HG02943 (cell line): Measurements from ENCODE around the gene SCP2.

Experiments used
- ATAC-seq: cut with Tn5 transposase; IDR thresholded peaks from one replicate; pipeline ENCODE4 v1.9.1; 2021; ENCODE audit warnings: mild to moderate bottlenecking, low read depth, moderate library complexity; ENCODE audit not compliant: unreplicated experiment

SCP2 gene

GRCh38 chr1:53063744-53064515 lies 136.9 kb downstream of the SCP2 start:
- no peak for ATAC-seq

- ATAC-seq = no peak
These were observed 138.3 kb downstream of the SCP2 start for GRCh38 chr1:53065391-53065790.

GRCh38 chr1:53066488-53066887 lies 139.4 kb downstream of the SCP2 start:
- no peak for ATAC-seq

GRCh38 chr1:53066891-53067738 lies 140.0 kb downstream of the SCP2 start:
- no peak for ATAC-seq

- no peak for ATAC-seq
These were observed 140.8 kb downstream of the SCP2 start for GRCh38 chr1:53067886-53068285.

GRCh38 chr1:53068314-53069099 lies 141.4 kb downstream of the SCP2 start:
- no peak for ATAC-seq

- ATAC-seq = no peak
These were observed 142.2 kb downstream of the SCP2 start for GRCh38 chr1:53069265-53069662.

GRCh38 chr1:53069663-53070327 lies 142.7 kb downstream of the SCP2 start:
- no peak for ATAC-seq

- ATAC-seq = no peak
These were observed 143.5 kb downstream of the SCP2 start for GRCh38 chr1:53070621-53071020.

- no peak for ATAC-seq
These were observed 144.2 kb downstream of the SCP2 start for GRCh38 chr1:53071167-53071865.

- ATAC-seq = no peak
These were observed 144.8 kb downstream of the SCP2 start for GRCh38 chr1:53071915-53072314.

GRCh38 chr1:53073287-53073686 lies 146.2 kb downstream of the SCP2 start:
- ATAC-seq = no peak

- no peak for ATAC-seq
These were observed 146.8 kb downstream of the SCP2 start for GRCh38 chr1:53073868-53074311.

- ATAC-seq = no peak
These were observed 147.5 kb downstream of the SCP2 start for GRCh38 chr1:53074313-53075154.

GRCh38 chr1:53075206-53075605 lies 148.1 kb downstream of the SCP2 start:
- ATAC-seq = no peak

- ATAC-seq = no peak
These were observed 148.7 kb downstream of the SCP2 start for GRCh38 chr1:53075761-53076163.

- ATAC-seq = no peak
These were observed 149.1 kb downstream of the SCP2 start for GRCh38 chr1:53076165-53076564.

- no peak for ATAC-seq
These were observed 149.9 kb downstream of the SCP2 start for GRCh38 chr1:53076721-53077598.
